Mesothelial cell of epicardium (in vitro differentiated cells): ENCODE data around the gene SUN2. TPM values are rescaled to one million over a fixed set of nuclear protein-coding genes. Genes with fewer than 3 reads are reported as not detected.

Source experiments
- DNase-seq, 2 experiments: peaks; one replicate each; pipeline ENCODE4 v3.0.0; 2021; ENCODE audit warnings: low spot score in 2 of 2; ENCODE audit not compliant: unreplicated experiment in 2 of 2
- H3K27ac Mint-ChIP-seq: 2 replicates; pipeline ENCODE4 v1.8.0; 2021; ENCODE audit warnings: mixed read lengths
- H3K27me3 Mint-ChIP-seq: 2 replicates; pipeline ENCODE4 v1.8.0; 2021; ENCODE audit warnings: low read depth, mixed read lengths
- H3K36me3 Mint-ChIP-seq: 2 replicates; pipeline ENCODE4 v1.8.0; 2021; ENCODE audit warnings: mixed read lengths
- H3K4me1 Mint-ChIP-seq: 2 replicates; pipeline ENCODE4 v1.8.0; 2021; ENCODE audit warnings: mixed read lengths
- H3K4me3 Mint-ChIP-seq: 2 replicates; pipeline ENCODE4 v1.8.0; 2021; ENCODE audit warnings: mild to moderate bottlenecking, moderate library complexity, mixed read lengths
- H3K9me3 Mint-ChIP-seq: 2 replicates; pipeline ENCODE4 v1.8.0; 2021; ENCODE audit warnings: mixed read lengths
- CTCF ChIP-seq: fragments of 200-600 bp; sonication (generic); IDR thresholded peaks from one replicate; pipeline ENCODE4 v1.5.0; 2021; ENCODE audit warnings: antibody characterized with exemption; ENCODE audit not compliant: unreplicated experiment
- total RNA-seq: library from RNA; stranded (reverse); gene quantifications from 3 replicates; pipeline ENCODE4 v1.2.1, GENCODE V29; 2021

The SUN2 gene
- total RNA-seq, 1 donor from 2014 or later = 61.2 TPM

GRCh38 chr22:38684895-38685294 is 70.9 kb downstream of the SUN2 start:
- peaks cover 5% of the 10 kb centered on the region for H3K9me3 Mint-ChIP-seq
- H3K4me1 Mint-ChIP-seq = peaks cover 15% of the 10 kb centered on the region
- no peak for TF ChIP-seq CTCF
- H3K36me3 Mint-ChIP-seq = peaks cover 44% of the 10 kb centered on the region
- H3K4me3 Mint-ChIP-seq = no peak overlapping the region
- no peak for DNase-seq
- H3K27me3 Mint-ChIP-seq = no peaks in the 10 kb centered on the region
- H3K27ac Mint-ChIP-seq = no peak overlapping the region

Other genes starting within 250 kb of the SUN2 start
- 694 to 717 TPM (median 708 TPM) in 3 replicates for gene DDX17, start 249.7 kb downstream of the SUN2 start, total RNA-seq
- 2.8 to 4.8 TPM (median 4.2 TPM) in 3 replicates for gene DMC1, start 185.8 kb downstream of the SUN2 start, total RNA-seq
- 10.3 to 11.9 TPM (median 11.0 TPM) in 3 replicates for gene FAM227A, start 99.6 kb downstream of the SUN2 start, total RNA-seq
- 38.5 to 40.4 TPM (median 40.0 TPM) in 3 replicates for gene CBY1, start 99.4 kb downstream of the SUN2 start, total RNA-seq
- 59.7 to 68.1 TPM (median 61.4 TPM) in 3 replicates for gene TOMM22, start 74.0 kb downstream of the SUN2 start, total RNA-seq
- 58.4 to 59.6 TPM (median 59.6 TPM) in 3 replicates for gene JOSD1, start 55.1 kb downstream of the SUN2 start, total RNA-seq
- 71.6 to 74.3 TPM (median 73.1 TPM) in 3 replicates for gene GTPBP1, start 50.1 kb downstream of the SUN2 start, total RNA-seq
- 15.9 to 18.0 TPM (median 17.3 TPM) in 3 replicates for gene DNAL4, start 38.1 kb upstream of the SUN2 start, total RNA-seq
- 9.6 to 10.3 TPM (median 10.1 TPM) in 3 replicates for gene NPTXR, start 88.0 kb upstream of the SUN2 start, total RNA-seq
- 101 to 104 TPM (median 102 TPM) in 3 replicates for gene CBX6, start 116.2 kb upstream of the SUN2 start, total RNA-seq
- gene APOBEC3A, start 201.6 kb upstream of the SUN2 start, total RNA-seq = not detected in 3 replicates
- 4.3 to 5.1 TPM (median 4.9 TPM) in 3 replicates for gene APOBEC3B, start 226.3 kb upstream of the SUN2 start, total RNA-seq